ENCODE measurements around the gene KDM3A.

The KDM3A gene

GRCh38 chr2:86461042-86461743 lies 20.0 kb downstream of the KDM3A start:
- no peak for TF ChIP-seq CTCF (IDR thresholded peaks at IDR 0.05; ENCODE audit: insufficient read depth, low read length, poor library complexity, severe bottlenecking)
- no peak for DNase-seq (ENCODE audit: extremely low read depth, insufficient read length)
- Histone ChIP-seq H3K4me3 (replicated peaks; ENCODE audit: low read depth, low read length) (no peak overlapping the region), H3K27me3 (replicated peaks; ENCODE audit: control insufficient read depth, insufficient read depth, low read length) (no peaks in the 10 kb centered on the region), H3K36me3 (ENCODE audit: control insufficient read depth, insufficient read depth, low read length) (peaks cover 12% of the 10 kb centered on the region)

GRCh38 chr2:86464652-86465051 lies 23.5 kb downstream of the KDM3A start:
- Histone ChIP-seq H3K4me3 (replicated peaks; ENCODE audit: low read depth, low read length) (no peak overlapping the region), H3K27me3 (replicated peaks; ENCODE audit: control insufficient read depth, insufficient read depth, low read length) (no peaks in the 10 kb centered on the region), H3K36me3 (ENCODE audit: control insufficient read depth, insufficient read depth, low read length) (peaks cover 13% of the 10 kb centered on the region)
- no peak for DNase-seq (ENCODE audit: extremely low read depth, insufficient read length)
- TF ChIP-seq CTCF (IDR thresholded peaks at IDR 0.05; ENCODE audit: insufficient read depth, low read length, poor library complexity, severe bottlenecking), result no peak

GRCh38 chr2:86466306-86466705 lies 25.1 kb downstream of the KDM3A start:
- H3K36me3 ChIP-seq (ENCODE audit: control insufficient read depth, insufficient read depth, low read length), result peaks cover 15% of the 10 kb centered on the region
- no peak for DNase-seq (ENCODE audit: extremely low read depth, insufficient read length)
- H3K27me3 ChIP-seq (replicated peaks; ENCODE audit: control insufficient read depth, insufficient read depth, low read length), result no peaks in the 10 kb centered on the region
- TF ChIP-seq CTCF (IDR thresholded peaks at IDR 0.05; ENCODE audit: insufficient read depth, low read length, poor library complexity, severe bottlenecking), result no peak
- no peak overlapping the region for H3K4me3 ChIP-seq (replicated peaks; ENCODE audit: low read depth, low read length)

- no peak for DNase-seq (ENCODE audit: extremely low read depth, insufficient read length)
- no peak for TF ChIP-seq CTCF (IDR thresholded peaks at IDR 0.05; ENCODE audit: insufficient read depth, low read length, poor library complexity, severe bottlenecking)
- H3K27me3 ChIP-seq (replicated peaks; ENCODE audit: control insufficient read depth, insufficient read depth, low read length), result no peaks in the 10 kb centered on the region
- H3K36me3 ChIP-seq (ENCODE audit: control insufficient read depth, insufficient read depth, low read length), result peaks cover 16% of the 10 kb centered on the region
- no peak overlapping the region for H3K4me3 ChIP-seq (replicated peaks; ENCODE audit: low read depth, low read length)
Measured at GRCh38 chr2:86468162-86469033, 27.2 kb downstream of the KDM3A start.

DNA sequence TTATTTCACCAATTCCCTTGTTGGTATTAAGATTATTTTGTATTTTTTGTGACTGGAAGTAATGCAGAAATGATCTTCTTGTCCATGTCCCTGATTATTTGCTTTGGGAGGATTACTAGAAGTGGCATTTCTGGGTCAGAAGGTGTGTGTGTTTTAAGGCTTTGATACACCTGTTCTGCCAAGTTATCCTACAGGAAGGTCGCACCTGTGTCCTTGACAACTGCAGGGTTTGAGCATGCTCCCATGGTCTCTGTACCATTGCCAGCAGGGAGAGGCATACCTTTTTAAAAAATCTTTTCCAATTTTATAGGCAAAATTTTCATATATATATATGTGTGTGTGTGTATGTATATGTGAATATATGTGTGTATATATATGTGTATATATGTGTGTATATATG lies 29.7 kb downstream of the KDM3A start:
- Histone ChIP-seq H3K4me3 (replicated peaks; ENCODE audit: low read depth, low read length) (no peak overlapping the region), H3K27me3 (replicated peaks; ENCODE audit: control insufficient read depth, insufficient read depth, low read length) (no peaks in the 10 kb centered on the region), H3K36me3 (ENCODE audit: control insufficient read depth, insufficient read depth, low read length) (peaks cover 17% of the 10 kb centered on the region)
- no peak for DNase-seq (ENCODE audit: extremely low read depth, insufficient read length)
- no peak for TF ChIP-seq CTCF (IDR thresholded peaks at IDR 0.05; ENCODE audit: insufficient read depth, low read length, poor library complexity, severe bottlenecking)
